Measurements from ENCODE around the gene IL37.
"Not testable (repeated sequence)": the region's sequence is repeated elsewhere in the genome, so short reads cannot be mapped to it uniquely, and the experiment has no call there.

The IL37 gene

DNA sequence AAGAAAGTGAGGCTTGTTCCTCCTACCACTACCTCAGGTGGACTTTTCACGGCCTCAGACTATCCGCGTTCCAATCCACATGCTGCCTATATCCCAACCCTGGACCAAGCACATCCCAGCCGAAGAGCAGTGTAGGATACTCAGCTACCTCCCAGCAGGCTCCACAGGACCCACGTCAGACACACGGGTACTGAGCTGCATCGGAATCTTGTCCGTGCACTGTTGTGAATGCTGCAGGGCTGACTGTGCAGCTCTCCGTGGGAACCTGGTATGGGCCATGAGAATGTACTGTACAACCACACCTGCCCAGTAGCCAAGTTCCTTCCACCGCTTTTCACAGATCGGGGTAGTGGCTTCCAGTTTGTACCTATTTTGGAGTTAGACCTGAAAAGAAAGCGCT is 22.3 kb downstream of the IL37 start:
- POLR2A ChIA-PET, result interaction anchor here (0.7 kb wide), 1 partner anchor 9 kb away, joined by 3 read pairs; no protein-coding TSS in a partner anchor
- CTCF ChIA-PET, result interaction anchor here (0.7 to 2.4 kb wide), 2 partner anchors 9 to 22 kb away, joined by 3 to 14 read pairs; no protein-coding TSS in a partner anchor
- no peak for TF ChIP-seq ELF4 (IDR thresholded peaks at IDR 0.05)
- no peak for TF ChIP-seq NFRKB (IDR thresholded peaks at IDR 0.05)
- no peak for TF ChIP-seq TARDBP (IDR thresholded peaks at IDR 0.05)
- TF ChIP-seq L3MBTL2 (conservative IDR thresholded peaks at IDR 0.05), result no peak
- no peak for TF ChIP-seq HDGF (IDR thresholded peaks at IDR 0.05; ENCODE audit: borderline replicate concordance)
- no peak for TF ChIP-seq ARNT (IDR thresholded peaks at IDR 0.05)
- TF ChIP-seq SP1 (IDR thresholded peaks at IDR 0.05), result no peak
- no peak for TF ChIP-seq SUZ12 (IDR thresholded peaks at IDR 0.05)
- no peak for TF ChIP-seq ZNF384 (IDR thresholded peaks at IDR 0.05)
- TF ChIP-seq FOXM1 (IDR thresholded peaks at IDR 0.05; ENCODE audit: borderline replicate concordance), result no peak
- TF ChIP-seq BHLHE40 (IDR thresholded peaks at IDR 0.05; ENCODE audit: borderline replicate concordance), result no peak
- no peak for TF ChIP-seq LEF1 (IDR thresholded peaks at IDR 0.05; ENCODE audit: borderline replicate concordance)
- no peak for TF ChIP-seq CTBP1 (IDR thresholded peaks at IDR 0.05; ENCODE audit: borderline replicate concordance)
- TF ChIP-seq, protein P1, sequence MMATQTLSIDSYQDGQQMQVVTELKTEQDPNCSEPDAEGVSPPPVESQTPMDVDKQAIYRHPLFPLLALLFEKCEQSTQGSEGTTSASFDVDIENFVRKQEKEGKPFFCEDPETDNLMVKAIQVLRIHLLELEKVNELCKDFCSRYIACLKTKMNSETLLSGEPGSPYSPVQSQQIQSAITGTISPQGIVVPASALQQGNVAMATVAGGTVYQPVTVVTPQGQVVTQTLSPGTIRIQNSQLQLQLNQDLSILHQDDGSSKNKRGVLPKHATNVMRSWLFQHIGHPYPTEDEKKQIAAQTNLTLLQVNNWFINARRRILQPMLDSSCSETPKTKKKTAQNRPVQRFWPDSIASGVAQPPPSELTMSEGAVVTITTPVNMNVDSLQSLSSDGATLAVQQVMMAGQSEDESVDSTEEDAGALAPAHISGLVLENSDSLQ (IDR thresholded peaks at IDR 0.05), result no peak
- no peak for DNase-seq (ENCODE audit: extremely low spot score)

DNA sequence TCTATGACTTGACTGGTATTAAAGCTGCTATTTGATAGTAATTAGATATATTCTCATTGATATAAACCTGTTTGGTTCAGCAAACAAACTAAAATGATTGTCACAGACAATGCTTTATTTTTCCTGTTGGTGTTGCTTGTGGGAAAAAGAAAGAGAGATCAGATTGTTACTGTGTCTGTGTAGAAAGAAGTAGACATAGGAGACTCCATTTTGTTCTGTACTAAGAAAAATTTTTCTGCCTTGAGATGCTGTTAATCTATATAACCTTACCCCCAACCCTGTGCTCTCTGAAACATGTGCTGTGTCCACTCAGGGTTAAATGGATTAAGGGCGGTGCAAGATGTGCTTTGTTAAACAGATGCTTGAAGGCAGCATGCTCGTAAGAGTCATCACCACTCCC is 23.2 kb downstream of the IL37 start:
- POLR2A ChIA-PET; DNase-seq (ENCODE audit: extremely low spot score); CTCF ChIA-PET: not testable (repeated sequence)

DNA sequence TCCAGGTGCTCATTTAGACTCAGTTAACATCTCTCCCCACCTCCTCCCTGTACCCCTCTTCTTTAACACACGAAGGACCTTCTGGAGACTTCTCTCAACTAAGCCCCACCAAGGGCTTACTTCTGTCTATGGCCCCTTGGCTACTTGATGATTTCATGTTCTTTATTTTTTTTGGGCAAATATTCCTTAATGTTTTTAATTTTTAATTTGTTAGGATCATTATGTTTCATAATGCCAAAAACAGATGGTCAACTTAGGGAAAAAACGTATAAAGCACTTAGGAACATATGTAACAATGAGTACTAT is 25.9 kb downstream of the IL37 start:
- no peak for DNase-seq (ENCODE audit: extremely low spot score)
- POLR2A ChIA-PET, result no interaction called here
- CTCF ChIA-PET, result no interaction called here
- TF ChIP-seq ARNT (IDR thresholded peaks at IDR 0.05), result no peak
- no peak for TF ChIP-seq SP1 (IDR thresholded peaks at IDR 0.05)
- TF ChIP-seq HDGF (IDR thresholded peaks at IDR 0.05; ENCODE audit: borderline replicate concordance), result no peak
- TF ChIP-seq LEF1 (IDR thresholded peaks at IDR 0.05; ENCODE audit: borderline replicate concordance), result no peak
- TF ChIP-seq NFRKB (IDR thresholded peaks at IDR 0.05), result no peak
- TF ChIP-seq FOXA1 (IDR thresholded peaks at IDR 0.05), result no peak
- no peak for TF ChIP-seq SUZ12 (IDR thresholded peaks at IDR 0.05)
- TF ChIP-seq, protein P1 (IDR thresholded peaks at IDR 0.05), result no peak
- TF ChIP-seq ELF4 (IDR thresholded peaks at IDR 0.05), result no peak
- TF ChIP-seq ZNF384 (IDR thresholded peaks at IDR 0.05), result no peak
- no peak for TF ChIP-seq CTBP1 (IDR thresholded peaks at IDR 0.05; ENCODE audit: borderline replicate concordance)
- TF ChIP-seq TARDBP (IDR thresholded peaks at IDR 0.05), result no peak
- TF ChIP-seq BHLHE40 (IDR thresholded peaks at IDR 0.05; ENCODE audit: borderline replicate concordance), result no peak
- TF ChIP-seq FOXM1 (IDR thresholded peaks at IDR 0.05; ENCODE audit: borderline replicate concordance), result no peak

DNA sequence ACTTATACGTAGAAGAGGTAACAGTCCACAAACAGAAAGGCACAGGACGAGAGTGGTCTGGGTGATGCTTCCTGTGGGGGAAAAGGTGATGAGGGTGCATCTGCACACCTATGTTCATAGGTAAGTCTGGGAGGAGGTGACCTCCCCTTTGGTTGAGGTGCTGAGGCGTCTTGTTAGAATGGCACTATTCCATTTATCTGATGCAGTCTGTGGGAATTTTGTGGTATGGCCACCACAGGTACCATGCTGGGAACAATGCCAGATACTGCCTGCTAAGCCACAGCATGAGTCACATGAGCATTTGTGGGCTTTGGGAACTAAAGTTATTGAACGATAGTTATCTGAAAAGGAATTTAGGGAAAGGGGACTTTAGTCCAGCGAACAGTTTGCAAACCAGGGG is 27.9 kb downstream of the IL37 start:
- TF ChIP-seq SUZ12 (IDR thresholded peaks at IDR 0.05) (no peak), FOXM1 (IDR thresholded peaks at IDR 0.05; ENCODE audit: borderline replicate concordance) (no peak), NFRKB (IDR thresholded peaks at IDR 0.05) (no peak), HDGF (IDR thresholded peaks at IDR 0.05; ENCODE audit: borderline replicate concordance) (no peak), ELF4 (IDR thresholded peaks at IDR 0.05) (no peak), TARDBP (IDR thresholded peaks at IDR 0.05) (no peak), SP1 (IDR thresholded peaks at IDR 0.05) (no peak)
- ChIA-PET CTCF (no interaction called here), POLR2A (no interaction called here)
- DNase-seq (ENCODE audit: extremely low spot score), result no peak

DNA sequence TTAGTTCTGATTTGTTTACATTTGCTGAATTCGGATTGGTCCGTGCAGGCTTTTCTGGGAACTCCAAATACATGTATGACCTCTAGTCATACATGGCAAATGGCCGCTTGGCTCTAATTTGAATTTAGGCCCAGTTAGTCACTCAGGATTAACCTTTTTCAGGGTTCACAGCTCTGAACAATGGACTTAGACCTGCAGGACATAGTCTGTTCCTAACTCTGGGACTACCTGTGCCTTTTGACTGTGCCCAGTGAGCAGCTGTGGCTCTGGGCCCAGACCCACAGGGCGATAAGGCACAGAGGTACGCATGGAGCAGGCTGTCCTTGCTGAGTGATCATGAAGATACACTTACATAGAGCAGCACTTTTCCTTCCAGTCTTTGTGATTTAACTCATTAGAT is 28.5 kb downstream of the IL37 start:
- POLR2A ChIA-PET, result no interaction called here
- CTCF ChIA-PET, result no interaction called here
- no peak for DNase-seq (ENCODE audit: extremely low spot score)
- TF ChIP-seq ARNT (IDR thresholded peaks at IDR 0.05), result no peak
- no peak for TF ChIP-seq L3MBTL2 (conservative IDR thresholded peaks at IDR 0.05)
- no peak for TF ChIP-seq SP1 (IDR thresholded peaks at IDR 0.05)
- TF ChIP-seq FOXA1 (IDR thresholded peaks at IDR 0.05), result no peak
- no peak for TF ChIP-seq BHLHE40 (IDR thresholded peaks at IDR 0.05; ENCODE audit: borderline replicate concordance)

DNA sequence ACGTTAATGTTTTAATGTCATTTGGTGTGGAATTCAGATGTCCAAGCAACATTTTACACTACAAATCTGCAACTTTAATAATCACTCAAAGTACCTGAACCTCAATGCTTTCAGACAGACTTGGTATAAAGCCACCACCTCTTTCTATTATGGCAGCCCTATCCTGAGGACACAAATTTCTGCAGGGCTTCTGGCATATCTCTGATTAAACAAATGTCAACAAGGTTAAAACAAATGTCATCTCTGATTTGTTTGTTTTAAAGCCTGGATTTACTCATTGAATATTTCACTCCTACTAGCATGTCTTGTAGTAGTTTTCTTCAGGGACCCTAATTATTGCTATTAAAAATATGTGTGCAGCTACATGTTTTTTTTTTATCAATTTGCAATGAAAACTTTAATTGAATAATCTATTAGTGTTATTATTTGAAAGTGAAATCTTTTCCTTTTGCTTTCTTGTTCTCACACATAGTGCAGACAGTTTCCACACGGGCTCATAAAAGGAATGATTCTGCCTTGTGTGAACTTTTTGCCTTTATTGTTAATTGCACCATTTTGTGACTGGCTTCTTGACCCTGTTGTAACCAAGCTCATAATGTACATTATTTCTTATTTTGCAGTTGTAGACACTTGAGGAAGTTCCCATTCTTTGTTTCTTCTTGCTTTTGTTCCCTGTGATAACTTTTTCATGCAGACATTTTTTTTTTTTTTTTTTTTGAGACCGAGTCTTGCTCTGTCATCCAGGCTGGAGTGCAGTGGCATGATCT is 30.1 kb downstream of the IL37 start:
- CTCF ChIA-PET, result interaction anchor here (0.6 to 3.0 kb wide), 33 partner anchors 9 to 642 kb away, joined by 3 to 37 read pairs (median 4); partner anchors contain the start of gene IL37
- TF ChIP-seq NFRKB (IDR thresholded peaks at IDR 0.05) (no peak), CTBP1 (IDR thresholded peaks at IDR 0.05; ENCODE audit: borderline replicate concordance) (no peak), BHLHE40 (IDR thresholded peaks at IDR 0.05; ENCODE audit: borderline replicate concordance) (no peak), SUZ12 (IDR thresholded peaks at IDR 0.05) (no peak), HDGF (IDR thresholded peaks at IDR 0.05; ENCODE audit: borderline replicate concordance) (no peak), FOXK2 (IDR thresholded peaks at IDR 0.05) (no peak), L3MBTL2 (conservative IDR thresholded peaks at IDR 0.05) (no peak), ELF4 (IDR thresholded peaks at IDR 0.05) (no peak), ARNT (IDR thresholded peaks at IDR 0.05) (no peak), FOXA1 (IDR thresholded peaks at IDR 0.05) (no peak), LEF1 (IDR thresholded peaks at IDR 0.05; ENCODE audit: borderline replicate concordance) (no peak), SP1 (IDR thresholded peaks at IDR 0.05) (no peak), FOXM1 (IDR thresholded peaks at IDR 0.05; ENCODE audit: borderline replicate concordance) (no peak), TARDBP (IDR thresholded peaks at IDR 0.05) (no peak), ZNF384 (IDR thresholded peaks at IDR 0.05) (no peak)
- TF ChIP-seq, protein P1 (IDR thresholded peaks at IDR 0.05), result no peak
- POLR2A ChIA-PET, result interaction anchor here (1.0 to 1.3 kb wide), 2 partner anchors 8 to 14 kb away, joined by 3 read pairs; no protein-coding TSS in a partner anchor
- DNase-seq (ENCODE audit: extremely low spot score), result no peak

Data from HEK293T (cell line).